Esophagus muscularis mucosa (tissue), 4 donors: ENCODE data around the gene RXRA. TPM values are rescaled to one million over a fixed set of nuclear protein-coding genes. Genes with fewer than 3 reads are reported as not detected.

Experiments used
- DNase-seq: peaks from one replicate; pipeline ENCODE4 v3.0.0-alpha.2; 2017; ENCODE audit errors: extremely low spot score
- H3K27ac ChIP-seq, 4 donors: fragments of 200-600 bp; sonication (generic); replicated peaks in 1 of 4; 1 replicate in 3 of 4; 2 replicates in 1 of 4; pipeline ENCODE4 v1.5.1; 2016 to 2019; ENCODE audit warnings: mild to moderate bottlenecking in 1 of 4
- H3K27me3 ChIP-seq, 4 donors: fragments of 200-600 bp; sonication (generic); one replicate each; pipeline versions ENCODE4 v1.5.1 to v1.6.0; 2016 to 2019
- H3K36me3 ChIP-seq, 4 donors: fragments of 200-600 bp; sonication (generic); one replicate each; pipeline ENCODE4 v1.5.1; 2016 to 2019
- H3K4me1 ChIP-seq, 4 donors: fragments of 200-600 bp; sonication (generic); one replicate each; pipeline ENCODE4 v1.5.1; 2016 to 2019
- H3K4me3 ChIP-seq, 4 donors: fragments of 200-600 bp; sonication (generic); 1 replicate in 2 of 4; 2 replicates in 2 of 4; pipeline ENCODE4 v1.5.1; 2016 to 2019; ENCODE audit warnings: mild to moderate bottlenecking in 4 of 4, moderate library complexity in 1 of 4
- H3K9me3 ChIP-seq, 4 donors: fragments of 200-600 bp; sonication (generic); 1 replicate in 3 of 4; 2 replicates in 1 of 4; pipeline ENCODE4 v1.5.1; 2016 to 2019
- EP300 ChIP-seq: sonication (generic); formaldehyde crosslinking; IDR thresholded peaks from one replicate; pipeline ENCODE4 v1.6.1; 2017; ENCODE audit warnings: antibody characterized with exemption
- POLR2A ChIP-seq: fragments of 450-650 bp; IDR thresholded peaks from one replicate; pipeline ENCODE4 v1.6.1; 2017; ENCODE audit warnings: antibody characterized with exemption, moderate library complexity, mild to moderate bottlenecking, low read depth
- POLR2AphosphoS5 ChIP-seq, 2 donors: sonication (generic); formaldehyde crosslinking; IDR thresholded peaks; one replicate each; pipeline ENCODE4 v1.6.1; 2017; ENCODE audit warnings: antibody characterized with exemption in 2 of 2
- WGBS: methylation state at CpG from one replicate; pipeline ENCODE4 v1.1.5; 2018; 5-methylcytosine and 5-hydroxymethylcytosine counted together
- intact Hi-C: fragments of 100-400 bp; cut with DNase I; formaldehyde crosslinking; loops from one replicate; pipeline ENCODE4 v1.15.1; 2023
- total RNA-seq, 4 donors: library from RNA; depleted of rRNA; stranded (reverse); fragments of >200 nt; gene quantifications; one replicate each; pipeline versions ENCODE4 v1.1.0 to v1.2.1, GENCODE V29; 2016
- TF ChIP-seq, protein P1 (sequence below), 3 experiments: fragments of 200-600 bp in 2 of 3; fragments of 450-650 bp in 1 of 3; sonication (generic) in 2 of 3; IDR thresholded peaks; one replicate each; pipeline ENCODE4 v1.5.1; 2017 to 2019; ENCODE audit warnings: antibody characterized with exemption in 3 of 3, mild to moderate bottlenecking in 2 of 3, moderate library complexity in 1 of 3

RXRA gene
- total RNA-seq, 4 donors from 2014 or later: 46.4 to 81.0 (median 63.7) TPM

DNA sequence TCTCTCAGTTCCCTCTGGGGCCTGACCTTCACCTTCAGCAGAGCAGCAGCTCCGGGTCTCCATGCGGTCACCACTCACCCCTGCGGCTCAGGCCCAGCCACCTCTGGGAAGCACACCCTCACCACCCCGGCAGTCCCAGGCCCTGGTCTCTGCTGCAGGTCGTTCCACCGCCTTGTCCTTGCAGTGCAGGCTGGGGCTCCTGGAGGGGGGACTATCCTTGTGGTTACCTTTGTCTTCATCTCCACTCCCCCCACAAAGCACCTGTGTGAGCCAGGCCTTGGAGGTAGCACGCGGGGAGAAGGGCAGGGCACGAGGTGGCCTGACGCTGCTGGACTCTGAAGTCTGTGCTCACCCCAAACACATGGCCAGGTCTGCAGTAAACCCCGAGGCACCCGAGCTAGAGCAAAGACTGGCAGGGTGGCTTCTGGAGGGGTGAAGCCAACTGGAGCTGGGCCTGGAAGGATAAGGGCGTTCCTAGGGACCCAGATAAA, 33.2 kb upstream of the RXRA start:
- WGBS: 84% methylated on average over 13 of the region's 13 CpGs
- H3K4me3 ChIP-seq: peak overlapping the region in 1 of 4 donors; percentile 35
- H3K36me3 ChIP-seq: no peaks in the 10 kb centered on the region
- TF ChIP-seq POLR2A (no peak), EP300 (no peak), POLR2AphosphoS5 (IDR thresholded peaks at IDR 0.05) (no peak)
- TF ChIP-seq, protein P1, sequence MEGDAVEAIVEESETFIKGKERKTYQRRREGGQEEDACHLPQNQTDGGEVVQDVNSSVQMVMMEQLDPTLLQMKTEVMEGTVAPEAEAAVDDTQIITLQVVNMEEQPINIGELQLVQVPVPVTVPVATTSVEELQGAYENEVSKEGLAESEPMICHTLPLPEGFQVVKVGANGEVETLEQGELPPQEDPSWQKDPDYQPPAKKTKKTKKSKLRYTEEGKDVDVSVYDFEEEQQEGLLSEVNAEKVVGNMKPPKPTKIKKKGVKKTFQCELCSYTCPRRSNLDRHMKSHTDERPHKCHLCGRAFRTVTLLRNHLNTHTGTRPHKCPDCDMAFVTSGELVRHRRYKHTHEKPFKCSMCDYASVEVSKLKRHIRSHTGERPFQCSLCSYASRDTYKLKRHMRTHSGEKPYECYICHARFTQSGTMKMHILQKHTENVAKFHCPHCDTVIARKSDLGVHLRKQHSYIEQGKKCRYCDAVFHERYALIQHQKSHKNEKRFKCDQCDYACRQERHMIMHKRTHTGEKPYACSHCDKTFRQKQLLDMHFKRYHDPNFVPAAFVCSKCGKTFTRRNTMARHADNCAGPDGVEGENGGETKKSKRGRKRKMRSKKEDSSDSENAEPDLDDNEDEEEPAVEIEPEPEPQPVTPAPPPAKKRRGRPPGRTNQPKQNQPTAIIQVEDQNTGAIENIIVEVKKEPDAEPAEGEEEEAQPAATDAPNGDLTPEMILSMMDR (IDR thresholded peaks at IDR 0.05): no peak
- intact Hi-C loops: no loop called here
- peaks cover 11 to 18% (median 16%) of the 10 kb centered on the region in 4 donors for H3K4me1 ChIP-seq
- no peak overlapping the region for H3K27ac ChIP-seq
- no peak for DNase-seq
- no peaks in the 10 kb centered on the region for H3K9me3 ChIP-seq
- peaks cover 0 to 11% (median 0%) of the 10 kb centered on the region in 4 donors for H3K27me3 ChIP-seq

GRCh38 chr9:134293611-134294152, 32.6 kb upstream of the RXRA start:
- H3K4me3 ChIP-seq: peak overlapping the region; percentile 33 to 50 (median 36)
- TF ChIP-seq EP300 (no peak), POLR2AphosphoS5 (IDR thresholded peaks at IDR 0.05) (no peak), POLR2A (no peak)
- TF ChIP-seq, protein P1 (IDR thresholded peaks at IDR 0.05): no peak
- no peak for DNase-seq
- peak overlapping the region; percentile 1 to 34 (median 21) for H3K27ac ChIP-seq
- no peaks in the 10 kb centered on the region for H3K9me3 ChIP-seq
- H3K27me3 ChIP-seq: peaks cover 0 to 11% (median 0%) of the 10 kb centered on the region in 4 donors
- intact Hi-C loops: no loop called here
- WGBS: 44% methylated on average over 19 of the region's 24 CpGs
- no peaks in the 10 kb centered on the region for H3K36me3 ChIP-seq
- peaks cover 11 to 18% (median 16%) of the 10 kb centered on the region in 4 donors for H3K4me1 ChIP-seq

DNA sequence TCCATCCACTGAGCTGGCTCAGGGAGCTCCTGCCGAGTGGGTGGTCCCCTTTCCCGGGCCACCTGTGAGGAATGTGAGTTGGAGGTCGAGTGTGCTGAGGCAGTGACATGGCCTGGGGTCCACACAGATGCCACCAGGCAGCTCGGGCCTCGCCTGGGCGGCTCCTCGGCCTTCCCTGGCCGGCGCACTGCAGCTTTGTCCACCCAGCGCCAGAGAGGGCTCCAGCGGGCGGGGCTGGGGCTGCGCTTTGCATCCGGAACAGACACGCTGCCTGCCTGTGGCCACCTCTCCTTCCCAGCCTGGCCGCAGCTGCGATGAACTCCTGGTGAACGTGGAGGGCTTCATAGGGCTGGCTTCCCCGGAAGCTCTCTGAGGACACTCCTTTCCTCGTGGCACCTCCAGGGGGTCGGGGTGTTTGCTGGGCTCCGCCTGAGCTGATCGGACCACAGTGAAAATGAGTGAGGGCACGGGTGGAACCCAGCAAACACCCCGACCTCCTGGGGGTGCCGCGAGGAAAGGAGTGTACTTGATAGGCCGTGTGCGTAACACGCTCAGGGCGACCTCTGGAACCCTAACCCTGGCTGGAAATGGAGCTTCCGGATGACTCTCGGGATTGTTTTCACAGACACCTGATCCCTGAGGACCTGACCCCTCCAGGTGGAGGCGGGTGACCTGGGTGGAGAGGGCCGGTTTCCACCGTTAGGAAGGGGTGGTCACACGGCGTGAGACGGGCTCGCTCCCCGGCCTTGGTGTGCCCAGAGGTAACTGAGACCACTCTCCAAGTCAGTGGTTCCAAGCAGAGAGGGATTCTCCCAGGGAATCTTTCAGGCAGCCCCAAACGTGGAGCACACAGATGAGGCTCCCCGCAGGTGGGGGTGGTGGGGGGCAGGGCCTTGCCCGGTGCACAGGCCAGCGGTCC, 31.8 kb upstream of the RXRA start:
- DNase-seq: no peak
- TF ChIP-seq, protein P1 (IDR thresholded peaks at IDR 0.05): no peak
- TF ChIP-seq POLR2AphosphoS5 (IDR thresholded peaks at IDR 0.05) (no peak), POLR2A (no peak), EP300 (no peak)
- intact Hi-C loops: no loop called here
- 73% methylated on average over 35 of the region's 45 CpGs for WGBS
- peaks cover 0 to 11% (median 0%) of the 10 kb centered on the region in 4 donors for H3K27me3 ChIP-seq
- no peaks in the 10 kb centered on the region for H3K36me3 ChIP-seq
- peaks cover 11 to 18% (median 16%) of the 10 kb centered on the region in 4 donors for H3K4me1 ChIP-seq
- H3K4me3 ChIP-seq: peak overlapping the region; percentile 33 to 50 (median 36)
- peak overlapping the region; percentile 1 to 34 (median 21) for H3K27ac ChIP-seq
- H3K9me3 ChIP-seq: no peaks in the 10 kb centered on the region

- Histone ChIP-seq H3K27me3 (peaks cover 0 to 11% (median 0%) of the 10 kb centered on the region in 4 donors), H3K9me3 (no peaks in the 10 kb centered on the region), H3K4me3 (no peak overlapping the region), H3K27ac (no peak overlapping the region), H3K36me3 (no peaks in the 10 kb centered on the region), H3K4me1 (peaks cover 11 to 18% (median 16%) of the 10 kb centered on the region in 4 donors)
- no peak for DNase-seq
- no peak for TF ChIP-seq POLR2AphosphoS5 (IDR thresholded peaks at IDR 0.05)
- TF ChIP-seq, protein P1 (IDR thresholded peaks at IDR 0.05): no peak
- no peak for TF ChIP-seq POLR2A
- no peak for TF ChIP-seq EP300
- intact Hi-C loops: no loop called here
- 94% methylated on average over 17 of the region's 25 CpGs for WGBS
These were observed 31.0 kb upstream of the RXRA start for GRCh38 chr9:134295101-134295745.
